K562 (cell line): Measurements from ENCODE around the gene CPOX. TPM values are rescaled to one million over a fixed set of nuclear protein-coding genes. Genes with fewer than 3 reads are reported as not detected.

Source experiments
- ATAC-seq: fragments of 200-7000 bp; cut with Tn5 transposase; 3 replicates; pipeline ENCODE4 v1.9.1; 2020; ENCODE audit warnings: moderate library complexity
- BruUV-seq: library from RNA; stranded (reverse); fragments of 400-500 nt; replicated peaks from 2 replicates; lab custom pipeline; 2021; lab: Mats Ljungman, UMichigan
- CTCF ChIA-PET: fragments of 300-600 bp; formaldehyde crosslinking; extraction: SDS; loops from one replicate; lab custom pipeline; 2021; ENCODE audit warnings: low intra/inter-chr PET ratio; lab: Yijun Ruan, JAX
- POLR2A ChIA-PET: fragments of 300-600, 350-650 bp; sonication (Branson Sonifier 250); formaldehyde crosslinking; extraction: SDS; loops from one replicate; lab custom pipeline; 2021; ENCODE audit warnings: antibody characterized with exemption, inconsistent platforms; lab: Yijun Ruan, JAX
- DNase-seq, 4 experiments: peaks; one replicate each; pipeline versions ENCODE4 v3.0.0 to v3.0.0-alpha.2; 2011 to 2018; ENCODE audit warnings: low spot score in 3 of 4, mixed read lengths in 3 of 4; ENCODE audit errors: extremely low read depth in 1 of 4
- FAIRE-seq: peaks from 2 replicates; lab custom pipeline; 2011; peaks lifted over from hg19 to GRCh38; lab: Jason Lieb, UNC
- H2AFZ ChIP-seq: 2 replicates; pipeline ENCODE4 v1.6.0; 2011; ENCODE audit warnings: low read depth, low read length, control low read depth, inconsistent platforms
- H3K27ac ChIP-seq: fragments of 200-600 bp; 3 replicates; pipeline ENCODE4 v1.8.0; 2011; ENCODE audit warnings: low read depth, mild to moderate bottlenecking, control low read depth, inconsistent platforms, low read length, moderate library complexity, mixed read lengths; ENCODE audit errors: extremely low read depth
- H3K27me3 ChIP-seq, 2 experiments: fragments of 300-600 bp in 1 of 2; 2 replicates in 1 of 2; 3 replicates in 1 of 2; pipeline versions ENCODE4 v1.6.0 to v1.8.0; 2011; ENCODE audit warnings: inconsistent platforms in 2 of 2, low read length in 2 of 2, mild to moderate bottlenecking in 1 of 2, mixed read lengths in 1 of 2, moderate library complexity in 1 of 2; ENCODE audit not compliant: control insufficient read depth in 2 of 2, insufficient read depth in 2 of 2
- H3K36me3 ChIP-seq: fragments of 300-600 bp; 3 replicates; pipeline ENCODE4 v1.8.0; 2011; ENCODE audit warnings: mild to moderate bottlenecking, low read length, inconsistent platforms; ENCODE audit not compliant: control insufficient read depth, insufficient read depth
- H3K4me1 ChIP-seq, 2 experiments: fragments of 200-600 bp in 1 of 2; replicated peaks in 1 of 2; 2 replicates in 1 of 2; 3 replicates in 1 of 2; pipeline versions ENCODE4 v1.5.1 to v1.8.0; 2011; ENCODE audit warnings: inconsistent platforms in 2 of 2, low read length in 2 of 2, mild to moderate bottlenecking in 1 of 2, mixed read lengths in 1 of 2, moderate library complexity in 1 of 2; ENCODE audit not compliant: control insufficient read depth in 2 of 2, insufficient read depth in 2 of 2
- H3K4me2 ChIP-seq: 2 replicates; pipeline ENCODE4 v1.6.1; 2011; ENCODE audit warnings: low read length, control low read depth, inconsistent platforms, mixed read lengths; ENCODE audit not compliant: insufficient read depth
- H3K4me3 ChIP-seq: fragments of 200-600 bp; sonication (generic), shearing (Covaris generic); 2 replicates; pipeline ENCODE4 v1.5.1; 2016; ENCODE audit warnings: control low read depth, inconsistent platforms
- H3K79me2 ChIP-seq: fragments of 200-600 bp; 3 replicates; pipeline ENCODE4 v1.8.0; 2011; ENCODE audit warnings: low read length, inconsistent platforms; ENCODE audit not compliant: control insufficient read depth, insufficient read depth
- H3K9ac ChIP-seq, 2 experiments: 2 replicates each; pipeline versions ENCODE4 v1.6.0 to v1.6.1; 2011; ENCODE audit warnings: low read depth in 2 of 2, low read length in 2 of 2, control low read depth in 1 of 2, inconsistent platforms in 1 of 2, mild to moderate bottlenecking in 1 of 2, mixed read lengths in 1 of 2; ENCODE audit not compliant: insufficient read depth in 1 of 2
- H3K9me1 ChIP-seq: one replicate; pipeline ENCODE4 v1.6.0; 2011; ENCODE audit warnings: inconsistent platforms, mild to moderate bottlenecking, low read length, moderate library complexity; ENCODE audit not compliant: control insufficient read depth, insufficient read depth
- H3K9me3 ChIP-seq: replicated peaks from 2 replicates; pipeline ENCODE4 v1.5.1; 2011; ENCODE audit warnings: low read depth, low read length, inconsistent platforms; ENCODE audit not compliant: control insufficient read depth, insufficient read depth
- H4K20me1 ChIP-seq: replicated peaks from 2 replicates; pipeline ENCODE4 v1.6.1; 2011; ENCODE audit warnings: low read length, inconsistent platforms, mixed read lengths; ENCODE audit not compliant: control insufficient read depth, insufficient read depth
- CUX1 ChIP-seq: fragments of 200-800 bp; sonication (Bioruptor generic); IDR thresholded peaks from 2 replicates; pipeline ENCODE4 v1.6.1; 2016; ENCODE audit warnings: missing genetic modification characterization, missing compliant biosample characterization
- ERF ChIP-seq: fragments of 450-650 bp; formaldehyde crosslinking; IDR thresholded peaks from 2 replicates; pipeline ENCODE4 v1.4.0; 2020; ENCODE audit warnings: mild to moderate bottlenecking, mixed read lengths
- KDM2B ChIP-seq: fragments of 250-450 bp; sonication (Bioruptor Pico); IDR thresholded peaks from 2 replicates; pipeline ENCODE4 v1.8.0; 2021; ENCODE audit warnings: mild to moderate bottlenecking, moderate library complexity
- KDM4B ChIP-seq, 2 experiments: fragments of 450-650 bp in 1 of 2; sonication (generic) in 1 of 2; IDR thresholded peaks; 2 replicates each; pipeline ENCODE4 v1.6.1; 2016 to 2017; ENCODE audit warnings: borderline replicate concordance in 2 of 2, antibody characterized with exemption in 1 of 2, low read depth in 1 of 2, mild to moderate bottlenecking in 1 of 2
- KLF16 ChIP-seq: IDR thresholded peaks from 2 replicates; pipeline ENCODE4 v1.6.1; 2016; ENCODE audit warnings: antibody characterized with exemption
- MAFG ChIP-seq: fragments of 450-650 bp; conservative IDR thresholded peaks from 2 replicates; pipeline ENCODE4 v1.6.1; 2016; ENCODE audit warnings: missing genetic modification characterization, missing compliant biosample characterization
- MIER1 ChIP-seq: fragments of 450-650 bp; IDR thresholded peaks from 2 replicates; pipeline ENCODE4 v1.6.1; 2016; ENCODE audit warnings: antibody characterized with exemption, mild to moderate bottlenecking, low read depth
- POLR2B ChIP-seq: fragments of 450-650 bp; IDR thresholded peaks from 2 replicates; pipeline ENCODE4 v1.6.1; 2018; ENCODE audit warnings: low read depth; ENCODE audit not compliant: partially characterized antibody
- RFX5 ChIP-seq: IDR thresholded peaks from 2 replicates; pipeline ENCODE4 v1.6.1; 2011; ENCODE audit warnings: low read depth, mild to moderate bottlenecking, improper control_type of control experiment, low read length
- SNAPC5 ChIP-seq: fragments of 250-450 bp; sonication (Bioruptor Pico); IDR thresholded peaks from 2 replicates; pipeline ENCODE4 v1.8.0; 2021; ENCODE audit warnings: moderate library complexity, mild to moderate bottlenecking, inconsistent platforms
- TAF15 ChIP-seq: fragments of 200-400 bp; formaldehyde crosslinking; IDR thresholded peaks from 2 replicates; pipeline ENCODE4 v1.6.1; 2017; ENCODE audit warnings: mild to moderate bottlenecking, low read depth, low read length, moderate library complexity
- ZBTB11 ChIP-seq, 3 experiments: fragments of 200-800 bp in 1 of 3; fragments of 250-450 bp in 1 of 3; fragments of 450-650 bp in 1 of 3; sonication (Bioruptor Pico) in 1 of 3; sonication (Bioruptor generic) in 1 of 3; formaldehyde crosslinking in 1 of 3; IDR thresholded peaks; 2 replicates each; pipeline versions ENCODE4 v1.6.1 to v1.8.0; 2016 to 2022; ENCODE audit warnings: mild to moderate bottlenecking in 2 of 3, missing genetic modification characterization in 2 of 3, missing compliant biosample characterization in 1 of 3, moderate library complexity in 1 of 3
- ZEB2 ChIP-seq: fragments of 450-650 bp; IDR thresholded peaks from 2 replicates; pipeline ENCODE4 v1.6.1; 2016
- ZFP30 ChIP-seq: fragments of 250-450 bp; sonication (Bioruptor Pico); IDR thresholded peaks from 2 replicates; pipeline ENCODE4 v1.8.0; 2022; ENCODE audit warnings: moderate library complexity, mild to moderate bottlenecking, inconsistent platforms, borderline replicate concordance
- ZNF584 ChIP-seq: fragments of 200-800 bp; sonication (Bioruptor generic); IDR thresholded peaks from 2 replicates; pipeline ENCODE4 v1.6.1; 2016; ENCODE audit warnings: low read depth, mild to moderate bottlenecking, missing genetic modification characterization, missing compliant biosample characterization
- WGBS: fragments of 100-300 bp; shearing (Covaris generic); methylation state at CpG from one replicate; pipeline ENCODE4 v1.1.6; 2016; ENCODE audit warnings: low coverage, mixed read lengths; ENCODE audit not compliant: insufficient coverage; ENCODE audit errors: missing lambda C conversion rate; 5-methylcytosine and 5-hydroxymethylcytosine counted together
- in situ Hi-C: fragments of 300-500 bp; cut with MboI; formaldehyde crosslinking; loops from 4 replicates; pipeline ENCODE4 v1.15.0; 2018; ENCODE audit warnings: inconsistent platforms, mixed read lengths
- intact Hi-C: fragments of 100-400 bp; cut with micrococcal nuclease; formaldehyde crosslinking; loops from 2 replicates; pipeline ENCODE4 v1.14.2; 2022
- polyA plus RNA-seq, 8 experiments: library from polyadenylated mRNA; depleted of rRNA in 4 of 8; stranded (reverse) in 5 of 8; unstranded in 3 of 8; fragments of >200 nt; fragmentation: Nextera tagmentation in 2 of 8; fragmentation: Illumina TruSeq in 1 of 8; extraction: Ambion mirVana in 2 of 8; extraction: Trizol in 1 of 8; gene quantifications; 2 replicates each; pipeline versions ENCODE4 v1.2.1 to v1.2.3, GENCODE V29; 2011 to 2014; ENCODE audit warnings: inconsistent platforms in 1 of 8, missing spikeins in 1 of 8
- total RNA-seq, 7 experiments: library from RNA; depleted of rRNA in 6 of 7; stranded (reverse); fragments of >200 nt in 6 of 7; fragmentation: Illumina TruSeq in 2 of 7; extraction: Trizol in 2 of 7; gene quantifications; 2 replicates each; pipeline versions ENCODE4 v1.2.1 to v1.2.3, GENCODE V29; 2011 to 2021; ENCODE audit warnings: low replicate concordance in 1 of 7

Gene CPOX
- total and polyA plus RNA-seq, 9 of the 15 experiments (the other 6 are each of a cell fraction or from before 2014, with no cell fraction given) = 14.6 to 82.1 (median 24.8) TPM

GRCh38 chr3:98554580-98554979 lies 38.8 kb downstream of the CPOX start:
- CTCF ChIA-PET = no interaction called here
- 77% methylated on average over 2 of the region's 2 CpGs for WGBS
- Histone ChIP-seq H3K9me3 (no peaks in the 10 kb centered on the region), H3K9ac (no peak overlapping the region), H3K4me2 (no peak overlapping the region), H3K4me3 (no peak overlapping the region), H3K9me1 (no peaks in the 10 kb centered on the region), H4K20me1 (no peaks in the 10 kb centered on the region), H3K4me1 (peaks cover 4 to 37% of the 10 kb centered on the region in 2 experiments), H3K27me3 (no peaks in the 10 kb centered on the region), H2AFZ (peak overlapping the region; percentile 4; the same call in 1 of the 2 replicates), H3K79me2 (no peaks in the 10 kb centered on the region), H3K36me3 (no peaks in the 10 kb centered on the region; the same call in 2 of the 3 replicates), H3K27ac (no peak overlapping the region; the same call in 2 of the 3 replicates)
- in situ Hi-C loops = no loop called here
- BruUV-seq = no TSS peak
- POLR2A ChIA-PET = no interaction called here
- intact Hi-C loops = no loop called here
- DNase-seq = no peak
- ATAC-seq = no peak
- no peak for FAIRE-seq
- no peak for TF ChIP-seq ERF (CRISPR knock-in tag)
- no peak for TF ChIP-seq KDM2B
- no peak for TF ChIP-seq ZBTB11 (CRISPR knock-in tag; IDR thresholded peaks at IDR 0.05)
- no peak for TF ChIP-seq TAF15
- TF ChIP-seq RFX5 = no peak
- no peak for TF ChIP-seq ZEB2
- no peak for TF ChIP-seq ZFP30 (CRISPR knock-in tag)
- TF ChIP-seq MAFG (tag) = no peak
- no peak for TF ChIP-seq CUX1 (CRISPR knock-in tag)
- no peak for TF ChIP-seq ZNF584
- TF ChIP-seq KDM4B (IDR thresholded peaks at IDR 0.05; ENCODE audit: borderline replicate concordance in 2 of 2, low read depth in 1 of 2) = no peak
- no peak for TF ChIP-seq KLF16
- no peak for TF ChIP-seq SNAPC5
- no peak for TF ChIP-seq POLR2B
- no peak for TF ChIP-seq MIER1
